Stimulated activated naive CD4-positive, alpha-beta T cell treated with Interleukin-2 at 50 U/mL for 16 hours (primary cell): ENCODE data around the gene NME9.

Source experiments
- DNase-seq: peaks from one replicate; lab custom pipeline; 2025; lab: John Stamatoyannopoulos, UW

The NME9 gene

GRCh38 chr3:138362538-138362937, 32.9 kb upstream of the NME9 start:
- no peak for DNase-seq

- DNase-seq: no peak
These were observed 31.9 kb upstream of the NME9 start for GRCh38 chr3:138361561-138361971.

- DNase-seq: no peak
These were observed 31.3 kb upstream of the NME9 start for GRCh38 chr3:138360869-138361525.

- no peak for DNase-seq
These were observed 30.5 kb upstream of the NME9 start for GRCh38 chr3:138359919-138360868.

- DNase-seq: no peak
These were observed 29.7 kb upstream of the NME9 start for GRCh38 chr3:138359148-138359918.

- DNase-seq: no peak
These were observed 27.2 kb upstream of the NME9 start for GRCh38 chr3:138356730-138357405.

GRCh38 chr3:138355071-138355470, 25.4 kb upstream of the NME9 start:
- no peak for DNase-seq

GRCh38 chr3:138354376-138354775, 24.7 kb upstream of the NME9 start:
- no peak for DNase-seq

- no peak for DNase-seq
These were observed 22.4 kb upstream of the NME9 start for GRCh38 chr3:138351916-138352550.

GRCh38 chr3:138351151-138351550, 21.5 kb upstream of the NME9 start:
- no peak for DNase-seq

GRCh38 chr3:138349926-138350665, 20.4 kb upstream of the NME9 start:
- no peak for DNase-seq

GRCh38 chr3:138348754-138349739, 19.4 kb upstream of the NME9 start:
- DNase-seq: no peak

GRCh38 chr3:138347960-138348753, 18.5 kb upstream of the NME9 start, which contains the start of gene MRAS:
TSS of gene MRAS (plus strand) at chr3:138348579. CDS start at chr3:138372884, 24,305 bp downstream.
- DNase-seq: no peak

- no peak for DNase-seq
These were observed 15.1 kb upstream of the NME9 start for GRCh38 chr3:138344754-138345153.

- no peak for DNase-seq
These were observed 10.9 kb upstream of the NME9 start for GRCh38 chr3:138340511-138340910.

GRCh38 chr3:138338811-138339210, 9.2 kb upstream of the NME9 start:
- no peak for DNase-seq

- DNase-seq: no peak
These were observed 8.6 kb upstream of the NME9 start for GRCh38 chr3:138338244-138338643.

GRCh38 chr3:138336454-138336999, 6.9 kb upstream of the NME9 start:
- DNase-seq: no peak
